Measurements from ENCODE around the gene TEX14.

TEX14 gene

GRCh38 chr17:58668598-58668935, 23.3 kb downstream of the TEX14 start:
- no peak for TF ChIP-seq CTCF (IDR thresholded peaks at IDR 0.05; ENCODE audit: low read depth, low read length, missing control alignments)
- no peak for DNase-seq (ENCODE audit: low read depth)
- in situ Hi-C loops (cut with HindIII; ENCODE audit: low sequenced_read_pairs), result no loop called here
- no peak overlapping the region for H3K4me3 ChIP-seq (ENCODE audit: low read depth, low read length)

DNA sequence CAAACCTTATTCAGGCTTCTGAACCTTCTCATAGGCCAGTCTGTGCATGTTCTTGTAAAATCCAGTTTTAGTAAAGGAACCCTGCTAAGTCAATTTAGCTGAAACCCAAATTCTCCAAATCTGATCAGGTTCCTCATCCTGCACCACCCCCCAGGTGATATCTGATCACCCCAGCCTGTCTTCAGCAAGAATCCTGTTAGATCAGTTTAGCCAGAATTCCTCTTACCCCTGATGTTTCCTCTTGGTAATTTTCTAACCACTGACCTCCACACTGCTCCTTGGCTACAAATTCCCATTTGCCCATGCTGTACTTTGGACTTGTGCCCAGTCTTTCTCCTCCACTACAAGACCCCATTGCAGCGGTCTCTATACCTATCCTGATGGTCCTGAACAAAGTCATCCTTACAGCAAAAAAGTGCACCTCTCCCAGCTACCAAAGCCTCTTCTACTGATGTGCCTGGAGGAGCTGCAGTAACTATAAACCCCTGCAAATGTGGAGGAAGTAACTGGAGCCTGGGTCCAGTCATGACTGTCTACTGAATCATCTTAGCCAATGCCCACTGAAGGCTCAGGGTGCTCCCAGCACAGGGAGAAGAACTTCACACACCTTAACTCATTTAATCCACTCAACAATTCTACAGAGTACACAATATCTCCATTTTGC, 23.8 kb downstream of the TEX14 start:
- no peak for DNase-seq (ENCODE audit: low read depth)
- TF ChIP-seq CTCF (IDR thresholded peaks at IDR 0.05; ENCODE audit: low read depth, low read length, missing control alignments), result no peak
- in situ Hi-C loops (cut with HindIII; ENCODE audit: low sequenced_read_pairs), result no loop called here
- H3K4me3 ChIP-seq (ENCODE audit: low read depth, low read length), result no peak overlapping the region

DNA sequence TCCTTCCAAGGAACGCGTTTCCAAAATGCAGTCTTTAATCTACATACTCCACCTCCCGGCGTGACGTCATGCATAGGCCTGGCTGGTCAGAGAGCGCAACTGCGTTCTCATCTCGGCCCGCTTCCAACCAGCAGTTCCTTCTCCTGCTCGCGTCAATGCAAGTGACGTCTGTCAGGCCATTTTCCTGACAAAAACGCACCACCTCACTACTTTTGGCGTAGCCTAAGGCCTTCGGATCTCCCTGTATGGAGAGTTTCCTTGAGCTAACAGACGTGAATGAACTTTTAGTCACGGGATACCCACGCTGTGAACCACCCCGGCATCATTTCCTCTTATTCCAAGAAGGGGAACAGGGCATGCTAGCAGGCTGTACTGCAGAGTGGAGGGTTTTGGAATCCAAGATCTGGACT, 25.0 kb downstream of the TEX14 start:
- in situ Hi-C loops (cut with HindIII; ENCODE audit: low sequenced_read_pairs), result no loop called here
- DNase-seq (ENCODE audit: low read depth), result no peak
- no peak for TF ChIP-seq CTCF (IDR thresholded peaks at IDR 0.05; ENCODE audit: low read depth, low read length, missing control alignments)
- no peak overlapping the region for H3K4me3 ChIP-seq (ENCODE audit: low read depth, low read length)

DNA sequence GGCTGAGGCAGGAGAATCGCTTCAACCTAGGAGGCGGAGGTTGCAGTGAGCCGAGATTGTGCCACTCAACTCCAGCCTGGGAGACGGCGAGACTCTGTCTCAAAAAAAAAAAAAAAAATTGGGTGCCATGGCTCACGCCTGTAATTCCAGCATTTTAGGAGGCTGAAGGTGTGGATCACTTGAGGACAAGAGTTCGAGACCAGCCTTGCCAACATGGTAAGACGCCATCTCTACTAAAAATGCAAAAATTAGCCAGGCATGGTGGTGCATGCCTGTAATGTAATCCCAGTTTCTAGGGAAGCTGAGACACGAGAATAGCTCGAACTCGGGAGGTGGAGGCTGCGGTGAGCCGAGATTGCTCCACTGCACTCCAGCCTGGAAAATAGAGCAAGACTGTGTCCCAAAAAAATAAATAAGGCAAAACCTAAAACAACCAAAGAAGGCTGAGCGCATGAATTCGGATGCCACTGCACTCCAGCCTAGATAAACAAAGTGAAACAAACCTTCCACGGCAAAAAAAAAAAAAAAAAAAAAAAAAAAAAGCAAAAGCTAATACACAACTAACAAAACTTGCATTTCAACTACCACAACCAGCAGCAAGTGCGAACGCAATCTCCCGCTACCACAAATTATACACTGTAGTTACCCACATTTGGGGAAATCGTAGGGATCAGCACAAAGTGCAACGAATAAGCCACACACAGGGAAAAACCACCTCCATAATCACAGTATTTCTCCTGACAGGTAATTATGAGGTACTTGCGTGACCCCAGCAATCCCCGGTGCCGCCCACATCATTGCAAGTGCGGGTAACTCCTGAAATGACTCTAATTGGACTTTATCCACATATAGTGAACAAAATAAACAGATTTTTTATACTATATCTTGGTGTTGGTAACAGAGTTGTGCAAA, 25.6 kb downstream of the TEX14 start:
- in situ Hi-C loops (cut with HindIII; ENCODE audit: low sequenced_read_pairs), result no loop called here
- no peak for DNase-seq (ENCODE audit: low read depth)
- TF ChIP-seq CTCF (IDR thresholded peaks at IDR 0.05; ENCODE audit: low read depth, low read length, missing control alignments), result no peak
- H3K4me3 ChIP-seq (ENCODE audit: low read depth, low read length), result no peak overlapping the region

DNA sequence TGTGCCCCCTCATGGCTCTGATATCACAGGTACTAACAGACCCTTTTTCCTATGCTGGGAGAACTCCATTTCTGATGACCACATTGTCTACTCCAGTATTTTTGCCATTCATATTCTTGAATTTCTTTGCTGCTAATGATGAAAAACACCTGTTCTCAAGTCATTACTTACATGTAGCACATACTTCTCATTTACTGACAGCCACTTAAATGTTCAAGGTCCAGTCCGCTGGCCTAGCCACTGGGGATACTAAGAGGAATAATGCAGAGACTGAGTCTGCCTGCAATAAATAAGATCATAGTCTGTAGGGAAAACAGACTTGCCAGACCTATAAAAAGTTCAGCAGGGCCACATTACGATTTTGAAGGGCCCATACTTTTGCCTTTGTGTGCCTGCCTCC, 27.5 kb downstream of the TEX14 start:
- no peak for DNase-seq (ENCODE audit: low read depth)
- in situ Hi-C loops (cut with HindIII; ENCODE audit: low sequenced_read_pairs), result no loop called here
- no peak for TF ChIP-seq CTCF (IDR thresholded peaks at IDR 0.05; ENCODE audit: low read depth, low read length, missing control alignments)
- no peak overlapping the region for H3K4me3 ChIP-seq (ENCODE audit: low read depth, low read length)

- in situ Hi-C loops (cut with HindIII; ENCODE audit: low sequenced_read_pairs), result no loop called here
- no peak for DNase-seq (ENCODE audit: low read depth)
- TF ChIP-seq CTCF (IDR thresholded peaks at IDR 0.05; ENCODE audit: low read depth, low read length, missing control alignments), result no peak
- H3K4me3 ChIP-seq (ENCODE audit: low read depth, low read length), result no peak overlapping the region
Measured at GRCh38 chr17:58661499-58661898, 30.3 kb downstream of the TEX14 start.
